ENCODE measurements around the gene PFDN4.
"Not testable (repeated sequence)": the region's sequence is repeated elsewhere in the genome, so short reads cannot be mapped to it uniquely, and the experiment has no call there.

The PFDN4 gene

GRCh38 chr20:54223751-54224150 lies 15.9 kb downstream of the PFDN4 start:
- no peak for DNase-seq (ENCODE audit: low read depth)

GRCh38 chr20:54224642-54225041 lies 16.8 kb downstream of the PFDN4 start:
- not testable (repeated sequence) for DNase-seq (ENCODE audit: low read depth)

GRCh38 chr20:54227241-54227640 lies 19.4 kb downstream of the PFDN4 start:
- no peak for DNase-seq (ENCODE audit: low read depth)

GRCh38 chr20:54227751-54228150 lies 19.9 kb downstream of the PFDN4 start:
- DNase-seq (ENCODE audit: low read depth): no peak

- peak; percentile 64 for DNase-seq (ENCODE audit: low read depth)
Observed at GRCh38 chr20:54228841-54229240, 21.0 kb downstream of the PFDN4 start.

GRCh38 chr20:54229566-54230160 lies 21.8 kb downstream of the PFDN4 start:
- no peak for DNase-seq (ENCODE audit: low read depth)

GRCh38 chr20:54231036-54231435 lies 23.1 kb downstream of the PFDN4 start:
- no peak for DNase-seq (ENCODE audit: low read depth)

GRCh38 chr20:54234991-54235390 lies 27.1 kb downstream of the PFDN4 start:
- no peak for DNase-seq (ENCODE audit: low read depth)

- no peak for DNase-seq (ENCODE audit: low read depth)
Observed at GRCh38 chr20:54237116-54237943, 29.4 kb downstream of the PFDN4 start.

GRCh38 chr20:54244113-54244512 lies 36.2 kb downstream of the PFDN4 start:
- no peak for DNase-seq (ENCODE audit: low read depth)

GRCh38 chr20:54248705-54249104 lies 40.8 kb downstream of the PFDN4 start:
- DNase-seq (ENCODE audit: low read depth): not testable (repeated sequence)

GRCh38 chr20:54250691-54251090 lies 42.8 kb downstream of the PFDN4 start:
- DNase-seq (ENCODE audit: low read depth): no peak

- no peak for DNase-seq (ENCODE audit: low read depth)
Observed at GRCh38 chr20:54251096-54251495, 43.2 kb downstream of the PFDN4 start.

GRCh38 chr20:54254596-54254995 lies 46.7 kb downstream of the PFDN4 start:
- peak; percentile 11 for DNase-seq (ENCODE audit: low read depth)

- DNase-seq (ENCODE audit: low read depth): peak; percentile 31
Observed at GRCh38 chr20:54255157-54255556, 47.3 kb downstream of the PFDN4 start.

GRCh38 chr20:54256202-54256601 lies 48.3 kb downstream of the PFDN4 start:
- no peak for DNase-seq (ENCODE audit: low read depth)

- DNase-seq (ENCODE audit: low read depth): peak; percentile 54
Observed at GRCh38 chr20:54257071-54257816, 49.4 kb downstream of the PFDN4 start.

GRCh38 chr20:54260116-54260515 lies 52.2 kb downstream of the PFDN4 start:
- DNase-seq (ENCODE audit: low read depth): no peak

- no peak for DNase-seq (ENCODE audit: low read depth)
Observed at GRCh38 chr20:54262671-54263070, 54.8 kb downstream of the PFDN4 start.

- no peak for DNase-seq (ENCODE audit: low read depth)
Observed at GRCh38 chr20:54263116-54263690, 55.3 kb downstream of the PFDN4 start.

- not testable (repeated sequence) for DNase-seq (ENCODE audit: low read depth)
Observed at GRCh38 chr20:54265791-54266190, 57.9 kb downstream of the PFDN4 start.

- no peak for DNase-seq (ENCODE audit: low read depth)
Observed at GRCh38 chr20:54266844-54267243, 59.0 kb downstream of the PFDN4 start.
